ENCODE measurements around the gene USP44.
"Not testable (repeated sequence)": the region's sequence is repeated elsewhere in the genome, so short reads cannot be mapped to it uniquely, and the experiment has no call there.

USP44 gene

DNA sequence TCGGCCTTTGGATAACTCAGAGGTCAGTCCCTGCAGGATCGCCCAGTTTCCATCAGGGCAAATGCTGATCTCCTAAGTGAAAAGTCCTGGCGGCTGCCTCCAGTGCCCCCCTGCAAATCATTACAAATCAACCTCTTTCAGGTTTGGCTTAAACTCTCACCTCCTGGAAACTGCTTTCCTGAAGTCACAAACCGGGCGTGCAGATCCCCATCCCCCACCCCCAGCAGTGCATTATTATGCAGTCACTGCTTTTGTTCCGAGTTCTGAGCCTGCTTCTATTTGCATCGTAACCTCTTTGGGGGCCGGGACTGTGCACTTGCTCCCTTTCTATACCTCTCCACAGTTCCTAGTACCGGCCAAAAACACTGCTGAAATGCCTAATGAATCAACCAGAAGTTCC is at the start of gene USP44:
Gene USP44 (minus strand): TSS at position 172 of the 400 bp plus-strand sequence. CDS start 17,220 bp downstream, outside the sequence.
- peak; percentile 61 for DNase-seq

DNA sequence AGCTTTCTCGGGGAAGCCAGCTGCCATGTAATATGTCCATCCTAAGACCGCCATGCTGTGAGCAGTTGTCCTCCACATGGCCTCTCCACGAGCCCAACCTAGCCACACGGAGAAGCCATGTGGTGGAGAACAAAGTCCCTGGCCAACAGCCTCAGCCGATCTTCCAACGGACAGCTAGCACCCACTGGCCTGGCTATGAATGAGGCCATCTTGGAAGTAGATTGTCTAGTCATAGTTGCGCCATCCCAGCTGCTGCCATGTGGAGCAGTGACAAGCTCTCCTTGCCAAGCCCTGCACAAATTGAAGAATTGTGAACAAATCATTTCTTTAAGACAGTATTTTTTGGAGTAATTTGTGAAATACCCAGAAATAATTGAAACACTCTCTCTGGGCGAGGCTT is 49.3 kb upstream of the USP44 start:
- no peak for DNase-seq

DNA sequence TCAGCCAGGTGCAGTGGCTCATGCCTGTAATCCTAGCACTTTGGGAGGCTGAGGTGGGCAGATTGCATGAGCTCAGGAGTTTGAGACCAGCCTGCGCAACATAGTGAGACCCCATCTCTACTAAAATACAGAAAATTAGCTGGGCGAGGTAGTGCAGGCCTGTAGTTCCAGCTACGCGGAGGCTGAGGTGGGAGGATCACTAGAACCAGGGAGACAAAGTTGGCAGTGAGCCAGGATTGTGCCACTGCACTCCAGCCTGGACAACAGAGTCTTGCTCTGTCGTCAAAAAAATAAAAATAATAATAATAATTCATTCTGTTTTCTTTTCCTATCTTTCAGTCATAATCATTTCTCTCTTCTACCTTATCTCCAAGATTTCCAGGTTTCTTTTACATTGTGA is 48.6 kb upstream of the USP44 start:
- DNase-seq, result no peak

DNA sequence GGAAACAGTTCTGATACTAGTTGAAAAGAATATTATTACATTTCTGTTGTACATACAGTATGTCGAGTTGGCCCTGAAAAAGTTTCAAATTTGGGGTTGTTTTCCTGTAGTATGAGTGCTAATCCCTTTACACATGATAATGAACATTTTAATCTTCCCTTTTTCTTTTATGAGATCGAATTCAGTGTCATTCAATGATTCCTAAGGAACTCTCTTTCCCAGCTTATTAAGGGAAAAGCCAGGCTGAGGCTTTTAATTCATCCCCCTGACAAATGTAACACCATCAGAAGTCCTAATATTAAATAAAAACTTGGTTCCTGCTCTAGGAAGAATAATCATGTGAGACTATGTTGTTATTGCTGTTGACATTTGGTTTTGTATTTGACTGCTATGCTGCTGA is 42.9 kb upstream of the USP44 start:
- DNase-seq, result no peak

DNA sequence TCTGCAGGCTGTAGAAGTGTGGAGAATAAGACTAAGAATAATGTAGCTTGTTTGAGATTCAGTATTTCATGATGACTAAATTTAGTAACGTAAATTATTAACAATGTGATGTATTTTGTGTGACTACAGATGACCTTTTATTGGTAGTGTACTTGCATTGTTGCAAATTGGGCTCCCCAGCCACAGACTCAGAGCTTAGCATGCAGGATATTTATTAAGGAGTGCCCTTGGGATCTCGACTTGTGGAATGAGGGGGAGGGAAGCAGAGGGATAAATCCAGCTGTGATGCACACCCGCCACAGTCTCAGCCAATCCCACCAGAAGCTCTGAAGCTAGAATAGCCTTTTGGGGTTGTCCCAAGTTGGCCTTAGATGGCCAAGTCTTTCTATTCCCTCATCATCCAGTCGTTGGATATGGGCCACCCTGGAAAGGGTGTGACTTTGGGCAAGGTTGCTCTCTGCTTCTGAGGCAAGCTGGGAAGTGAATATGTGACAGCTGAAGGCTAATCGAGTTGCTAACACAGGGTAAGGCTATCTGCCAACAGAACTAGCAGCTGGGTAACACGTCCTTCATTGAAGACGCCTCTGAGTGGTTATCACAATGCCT is 42.1 kb upstream of the USP44 start:
- DNase-seq, result no peak

DNA sequence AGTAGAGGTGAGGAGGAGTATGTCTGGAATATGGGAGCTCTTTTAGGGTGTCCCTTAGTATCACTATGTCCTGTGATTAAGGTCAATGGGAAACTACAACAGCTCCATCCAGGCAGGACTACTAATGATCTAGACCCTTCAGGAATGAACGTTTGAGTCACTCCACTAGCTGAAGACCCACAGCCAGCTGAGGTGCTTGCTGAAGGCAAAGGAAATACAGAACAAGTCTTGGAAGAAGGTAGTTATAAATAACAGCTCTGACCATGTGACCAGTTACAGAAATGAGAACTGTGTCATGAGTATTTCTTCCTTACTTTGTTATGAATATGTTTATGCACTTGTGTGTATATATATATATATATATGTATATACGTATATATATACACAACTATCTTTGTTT is 40.5 kb upstream of the USP44 start:
- DNase-seq, result no peak

DNA sequence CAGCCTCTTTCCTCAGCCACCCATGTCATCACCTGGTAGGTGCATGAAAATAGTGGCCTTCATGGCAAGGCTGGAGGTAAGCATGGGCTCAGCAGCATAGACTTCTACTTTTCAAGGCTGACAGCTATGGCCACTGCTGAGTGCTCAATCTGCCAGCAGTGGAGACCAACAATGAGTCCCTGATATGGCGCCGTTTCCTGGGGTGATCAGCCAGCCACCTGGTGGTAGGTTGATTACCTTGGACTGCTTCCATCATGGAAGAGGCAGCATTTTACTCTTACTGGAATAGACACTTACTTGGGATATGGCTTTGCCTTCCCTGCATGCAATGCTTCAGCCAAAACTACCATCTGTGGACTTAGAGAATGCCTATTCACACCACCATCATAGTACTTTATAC is 39.5 kb upstream of the USP44 start:
- DNase-seq, result no peak

DNA sequence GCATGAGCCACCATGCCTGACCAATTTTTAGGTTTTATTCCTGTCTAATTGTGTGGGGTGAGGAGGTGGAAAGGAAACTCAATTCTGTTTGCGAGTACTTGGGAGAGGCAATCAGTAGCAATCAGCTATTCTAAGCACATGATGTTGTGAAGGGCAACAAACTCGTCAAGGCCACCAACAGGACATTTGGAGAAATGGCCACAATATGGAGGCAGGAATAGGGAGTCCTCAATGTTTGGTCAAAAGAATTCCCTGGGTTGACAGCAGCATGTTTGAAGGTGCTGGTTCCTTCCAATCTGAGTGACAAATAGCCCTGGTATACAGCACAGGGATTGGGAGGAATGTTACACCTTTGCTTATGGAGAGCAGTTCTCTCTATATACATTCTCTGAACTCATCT is 32.7 kb upstream of the USP44 start:
- DNase-seq, result no peak

DNA sequence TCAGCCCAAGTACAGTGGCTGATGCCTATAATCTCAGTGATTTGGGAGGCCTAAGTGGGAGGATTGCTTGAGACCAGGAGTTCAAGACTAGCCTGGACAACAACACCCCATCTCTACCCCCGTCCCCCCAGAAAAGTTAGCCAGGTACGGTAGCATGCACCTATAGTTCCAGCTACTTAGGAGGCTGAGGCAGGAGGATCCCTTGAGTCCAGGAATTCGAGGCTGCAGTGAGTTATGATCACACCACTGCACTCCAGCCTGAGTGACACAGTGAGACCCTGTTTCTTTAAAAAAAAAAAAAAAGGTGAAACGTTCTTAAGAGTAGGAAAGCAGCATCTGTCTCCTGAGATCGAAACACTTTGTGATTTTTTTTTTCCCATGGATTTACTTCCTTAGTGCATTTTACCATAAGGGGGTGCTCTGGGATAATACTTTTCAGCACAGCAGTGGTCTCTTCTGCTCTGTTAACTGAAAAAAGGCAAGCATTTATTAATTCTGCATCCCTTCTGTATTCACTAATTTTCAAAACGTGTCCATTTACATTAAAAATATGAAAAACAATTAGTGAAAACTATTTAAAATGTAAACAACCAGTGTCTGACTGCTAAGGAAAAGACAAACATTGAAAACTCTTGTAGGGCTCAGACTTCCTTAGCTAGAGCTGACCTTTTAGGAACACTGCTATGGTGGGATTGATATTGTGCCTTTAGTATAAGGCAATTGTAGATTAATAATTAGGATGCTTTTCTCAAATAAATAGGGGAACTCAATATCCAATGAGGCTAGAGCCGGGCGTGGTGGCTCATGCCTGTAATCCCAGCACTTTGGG is 31.2 kb upstream of the USP44 start:
- DNase-seq, result peak; percentile 46

DNA sequence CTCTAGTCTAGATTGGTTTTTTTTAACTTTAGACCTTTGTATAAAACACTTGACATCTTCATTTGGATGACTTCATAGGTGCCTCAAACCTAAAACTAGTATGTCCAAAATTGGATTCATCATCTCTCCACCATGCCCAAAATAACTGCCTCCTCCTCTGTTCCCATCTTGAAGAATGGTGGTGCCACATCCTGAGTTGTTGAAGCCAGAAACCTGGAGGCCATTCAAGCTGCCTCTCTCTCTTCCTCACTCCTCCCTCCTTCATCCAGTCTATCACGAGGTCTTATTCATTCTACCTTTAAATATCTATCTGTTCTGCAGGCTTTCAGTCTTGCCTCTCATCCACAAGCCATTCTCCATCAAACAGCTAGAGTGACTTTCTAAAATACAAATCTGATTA is 26.5 kb upstream of the USP44 start:
- no peak for DNase-seq

DNA sequence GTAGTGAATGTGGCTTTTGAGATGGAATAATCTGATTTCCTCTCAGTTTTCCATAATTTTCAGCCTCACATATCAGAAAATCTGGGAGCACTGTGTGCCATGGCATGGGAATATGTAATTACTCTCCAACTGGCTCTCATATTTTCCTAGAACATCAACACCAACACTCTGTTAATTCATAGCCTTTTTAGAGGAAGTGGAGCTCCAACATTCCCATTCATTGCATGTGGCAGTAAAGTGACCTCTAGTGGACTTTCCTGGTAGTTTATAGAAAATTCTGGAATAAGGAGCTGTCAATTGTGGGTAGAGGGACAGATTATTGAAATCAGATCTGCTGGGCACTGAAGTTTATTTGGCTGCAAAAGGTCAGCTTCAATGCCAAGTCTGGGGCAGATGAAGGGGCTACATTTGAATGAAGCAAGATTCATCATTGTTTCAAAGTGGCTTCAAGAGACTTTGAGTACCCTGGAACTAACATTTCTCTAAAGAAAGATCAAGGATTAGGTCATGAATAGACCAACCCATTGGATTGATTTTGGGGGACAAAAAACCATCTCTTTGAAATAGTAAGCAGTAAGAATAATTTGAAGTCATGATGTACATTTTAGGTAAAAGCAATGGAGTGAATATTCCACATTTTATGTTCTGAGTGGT is 23.6 kb upstream of the USP44 start:
- DNase-seq, result peak; percentile 78

DNA sequence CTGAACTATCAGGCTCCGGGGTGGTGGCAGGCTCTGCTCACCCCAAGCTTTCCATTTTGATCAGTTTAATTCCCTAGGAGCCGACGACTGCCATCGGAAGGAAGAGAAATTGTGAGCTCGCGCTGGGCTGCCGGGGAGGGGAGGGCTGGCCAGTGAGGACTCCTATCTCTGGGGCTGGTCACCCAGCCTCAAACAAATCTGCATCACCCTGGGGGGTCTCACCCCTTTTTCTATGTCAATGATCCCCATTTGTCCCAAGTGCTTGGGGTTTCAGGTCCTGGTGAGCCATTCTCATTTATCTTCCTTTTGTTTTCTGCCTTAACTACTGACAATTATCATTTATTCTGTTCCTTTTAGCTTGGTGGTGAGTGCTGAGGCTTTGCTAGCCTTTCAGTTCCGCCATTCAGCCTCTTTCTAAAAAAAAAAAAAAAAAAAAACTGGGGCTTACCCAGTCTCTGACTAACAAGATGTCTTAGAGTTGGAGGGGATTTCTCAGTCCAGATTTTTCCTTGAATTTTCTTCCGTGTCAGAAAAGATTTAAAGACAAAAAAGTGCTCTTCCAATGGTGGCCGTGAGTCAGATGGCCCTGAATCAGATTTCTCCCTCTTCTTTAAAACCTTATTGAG is 22.8 kb upstream of the USP44 start:
- DNase-seq, result no peak

DNA sequence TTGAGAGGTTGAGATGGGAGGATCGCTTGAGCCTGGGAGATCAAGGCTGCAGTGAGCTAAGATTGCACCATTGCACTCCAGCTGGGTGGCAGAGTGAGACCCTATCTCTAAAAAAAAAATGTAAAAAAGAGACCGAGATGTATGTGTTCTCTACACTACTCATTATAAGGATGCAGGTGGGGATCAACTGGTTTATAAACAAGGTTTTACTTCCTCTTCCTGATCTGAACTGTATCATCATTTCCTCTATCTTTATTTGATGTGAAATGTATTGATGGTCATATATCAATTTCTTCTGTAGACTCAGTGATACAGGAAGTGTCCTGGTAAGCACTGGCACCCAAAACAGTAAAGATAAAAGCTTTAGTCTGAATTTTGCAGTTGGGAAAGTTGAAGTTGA is 20.1 kb upstream of the USP44 start:
- DNase-seq, result no peak

DNA sequence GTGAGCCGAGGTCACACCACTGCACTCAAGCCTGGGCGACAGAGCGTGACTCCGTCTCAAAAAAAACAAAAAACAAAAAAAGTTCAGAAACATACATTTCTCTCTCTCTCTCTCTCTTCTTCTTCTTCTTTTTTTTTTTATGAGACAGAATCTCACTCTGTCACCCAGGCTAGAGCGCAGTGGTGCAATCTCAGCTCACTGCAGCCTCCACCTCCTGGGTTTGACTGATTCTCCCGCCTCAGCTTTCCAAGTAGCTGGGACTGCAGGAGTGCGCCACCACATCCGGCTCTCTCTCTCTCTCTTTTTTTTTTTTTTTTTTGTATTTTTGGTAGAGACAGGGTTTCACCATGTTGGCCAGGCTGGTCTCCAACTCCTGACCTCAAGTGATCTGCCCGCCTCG is 16.8 kb upstream of the USP44 start:
- not testable (repeated sequence) for DNase-seq

DNA sequence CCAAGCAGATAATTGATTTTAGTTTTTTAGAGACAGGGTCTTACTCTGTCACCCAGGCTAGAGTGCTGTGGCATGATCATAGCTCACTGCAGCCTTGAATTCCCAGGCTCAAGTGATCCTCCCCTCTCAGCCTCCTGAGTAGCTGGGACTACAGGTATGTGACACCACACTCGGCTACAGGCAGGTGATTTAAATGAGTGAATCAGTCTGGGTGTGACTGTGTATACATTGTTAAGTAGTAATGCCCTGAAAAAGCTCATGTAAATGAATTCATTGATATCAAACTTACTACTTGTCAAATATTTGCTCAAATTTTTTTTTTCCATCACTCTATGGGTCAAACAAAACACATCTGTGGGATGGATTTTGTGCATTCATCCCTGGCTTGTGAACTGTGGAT is 6.3 kb upstream of the USP44 start:
- DNase-seq, result no peak

DNA sequence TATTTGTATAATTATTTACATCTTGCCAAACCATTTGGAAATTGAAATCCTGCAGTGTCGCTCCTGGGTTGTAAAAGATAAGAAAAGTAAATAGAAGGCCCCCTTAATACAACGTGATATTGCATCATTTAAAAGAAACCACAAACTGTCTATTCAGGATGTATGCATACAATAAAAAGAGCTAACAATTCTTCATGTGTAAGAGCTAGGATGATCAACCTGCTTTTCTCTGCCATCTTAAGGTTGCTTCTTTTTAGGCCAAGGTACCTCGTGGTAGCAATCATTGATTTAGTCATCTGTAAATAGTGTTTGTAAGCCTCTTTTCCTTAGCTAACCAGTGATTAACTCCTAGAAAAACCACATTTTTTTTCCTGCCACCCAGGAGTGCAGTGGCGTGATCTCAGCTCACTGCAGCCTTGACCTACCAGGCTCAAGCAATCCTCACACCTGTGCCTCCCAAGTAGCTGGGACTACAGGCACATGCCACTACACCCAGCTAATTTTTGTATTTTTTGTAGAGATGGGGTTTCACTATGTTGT is 3.3 kb upstream of the USP44 start:
- peak; percentile 83 for DNase-seq

DNA sequence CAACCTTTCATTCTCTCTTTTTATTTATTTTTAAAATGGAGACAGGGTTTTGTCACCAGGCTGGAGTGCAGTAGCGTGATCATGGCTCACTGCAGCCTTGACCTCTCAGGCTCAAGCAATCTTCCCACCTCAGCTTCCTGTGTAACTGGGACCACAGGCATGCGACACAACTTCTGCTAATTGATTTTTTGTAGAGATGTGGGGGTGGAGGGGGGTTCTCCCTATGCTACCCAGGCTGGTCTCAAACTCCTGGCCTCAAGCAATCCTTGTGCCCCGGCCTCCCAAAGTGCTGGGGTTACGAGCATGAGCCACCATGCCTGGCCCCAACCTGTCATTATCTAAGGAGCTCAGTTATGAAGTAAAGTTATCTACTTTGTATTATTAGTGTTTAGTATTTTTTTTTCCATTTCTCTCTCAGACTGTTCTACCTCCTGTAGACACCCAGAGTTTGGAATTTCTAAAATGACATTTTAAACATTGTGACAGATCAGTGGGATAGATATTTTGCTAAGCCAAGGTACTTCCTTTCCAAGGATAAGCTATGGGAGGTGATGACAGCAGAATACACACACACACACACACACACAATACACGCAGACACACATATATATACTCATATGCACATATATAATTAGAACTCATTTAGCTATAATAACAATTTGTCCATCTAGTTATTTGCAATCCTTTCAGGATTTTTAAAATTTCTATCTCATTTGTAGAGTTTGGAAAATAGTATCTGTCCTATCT is 2.1 kb upstream of the USP44 start:
- DNase-seq, result peak; percentile 61

DNA sequence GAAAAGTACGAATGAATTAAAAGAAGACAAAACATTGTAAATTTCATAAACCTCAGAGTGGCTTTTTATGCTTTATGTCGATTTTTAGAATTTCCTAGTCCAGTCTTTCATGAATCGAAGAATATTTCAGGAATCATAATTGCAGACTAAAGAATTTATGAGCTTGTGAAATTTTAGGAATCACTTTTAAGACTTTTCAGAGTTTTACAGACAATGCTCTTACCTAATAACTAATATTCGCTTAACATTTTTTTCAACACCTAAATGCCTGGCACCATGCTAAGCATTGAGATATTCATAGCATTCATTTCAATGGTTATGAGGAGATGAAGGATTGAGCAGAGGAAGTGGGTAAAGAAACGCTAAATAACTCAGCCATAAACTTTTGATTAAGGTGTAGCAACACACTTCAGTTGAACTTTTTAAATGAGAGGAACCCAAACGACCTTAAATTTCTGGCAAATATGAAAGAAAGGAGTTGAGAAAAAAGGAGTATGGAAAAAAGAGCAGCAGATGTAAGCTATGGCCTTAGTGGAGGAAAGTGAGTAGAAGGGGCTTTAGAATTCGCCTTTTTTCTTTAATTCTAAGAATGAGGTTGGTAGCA is 739 bp upstream of the USP44 start:
- DNase-seq, result peak; percentile 42

DNA sequence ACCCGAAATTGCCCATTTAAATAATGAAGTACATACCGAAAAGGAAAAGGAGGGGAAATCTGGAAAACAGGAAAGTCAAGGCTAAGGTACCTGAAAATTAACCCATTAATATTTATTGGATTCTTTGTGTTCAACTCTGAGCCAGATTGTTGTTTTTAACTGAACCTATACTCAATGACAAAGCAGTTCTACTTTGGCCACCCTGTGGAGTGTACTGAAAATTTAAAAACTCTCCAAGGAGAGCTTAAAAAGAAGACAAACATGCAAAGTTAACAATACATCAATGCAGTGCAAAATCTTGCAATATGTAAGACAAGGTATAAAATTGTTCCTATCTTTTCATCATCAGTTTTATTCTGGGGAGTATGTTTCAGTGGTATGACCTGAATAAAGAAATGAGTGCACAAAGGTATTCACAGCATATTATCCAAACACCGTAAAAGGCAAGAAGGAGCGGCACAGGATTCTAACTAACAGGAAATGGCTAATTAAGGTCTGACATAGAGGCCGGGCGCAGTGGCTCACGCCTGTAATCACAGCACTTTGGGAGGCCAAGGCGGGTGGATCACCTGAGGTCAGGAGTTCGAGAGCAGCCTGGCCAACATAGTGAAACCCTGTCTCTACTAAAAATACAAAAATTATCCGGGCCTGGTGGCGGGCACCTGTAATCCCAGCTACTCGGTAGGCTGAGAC is 1.7 kb downstream of the USP44 start:
- DNase-seq, result peak; percentile 30

DNA sequence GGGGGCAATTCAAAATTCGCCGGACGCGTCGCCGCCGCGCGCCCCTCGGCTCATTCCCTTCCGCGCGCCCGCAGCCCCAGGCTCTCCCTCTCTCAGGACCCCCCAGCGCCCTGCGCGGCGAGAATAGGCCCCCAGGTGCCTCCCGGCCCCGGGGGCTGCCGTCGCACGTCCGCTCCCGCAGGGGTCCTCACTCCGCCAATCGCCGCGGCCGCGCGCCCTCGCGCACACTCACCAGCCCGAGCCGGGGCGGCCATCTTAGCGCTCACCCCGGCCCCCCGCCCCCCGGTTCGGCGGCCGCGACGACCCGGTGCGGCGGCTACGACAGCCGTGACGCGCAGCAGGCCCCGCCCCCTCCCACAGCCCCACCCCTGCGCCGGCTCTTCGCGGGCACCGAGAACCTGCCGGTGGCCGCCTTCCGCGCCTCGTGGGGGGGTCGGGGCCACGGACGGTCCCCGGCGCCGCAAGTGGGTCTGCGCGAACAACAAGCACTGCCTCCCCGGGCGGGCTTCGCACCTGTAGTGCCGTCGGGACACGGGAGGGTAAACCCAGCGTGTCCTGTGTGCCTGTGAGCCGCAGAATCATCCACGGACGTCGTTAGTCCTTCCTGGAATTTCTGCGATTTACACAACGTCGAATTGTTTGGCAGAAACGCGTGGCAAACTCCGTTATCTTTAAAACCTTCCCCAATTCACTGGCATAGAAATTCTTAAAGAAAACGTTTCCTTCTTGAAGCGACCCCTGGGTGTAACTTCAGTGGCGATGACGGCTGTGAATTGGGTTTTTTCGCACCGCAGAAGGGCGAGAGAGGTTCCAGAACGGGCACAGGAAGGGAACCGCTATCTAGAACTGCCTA is 2.5 kb downstream of the USP44 start:
- peak; percentile 58 for DNase-seq

Data from OCI-M1 (cell line).